GM18507 (cell line): Measurements from ENCODE around the gene RAB8A.

Source experiments
- DNase-seq: peaks from one replicate; pipeline ENCODE4 v3.0.0; 2011; ENCODE audit warnings: low read depth; ENCODE audit not compliant: insufficient read length; ENCODE audit errors: extremely low spot score
- FAIRE-seq: peaks from 2 replicates; lab custom pipeline; 2011; peaks lifted over from hg19 to GRCh38; lab: Jason Lieb, UNC

Gene RAB8A

GRCh38 chr19:16135430-16136127 lies 23.9 kb downstream of the RAB8A start:
- DNase-seq (no peak), FAIRE-seq (no peak)

- FAIRE-seq: no peak
- no peak for DNase-seq
Observed at GRCh38 chr19:16136185-16136999, 24.7 kb downstream of the RAB8A start.

GRCh38 chr19:16139752-16140151 lies 28.1 kb downstream of the RAB8A start:
- FAIRE-seq: peak; percentile 96

GRCh38 chr19:16141043-16141442 lies 29.4 kb downstream of the RAB8A start:
- no peak for DNase-seq
- FAIRE-seq: peak; percentile 92

More at GRCh38 chr19:16139752-16140151, 28.1 kb downstream of the RAB8A start:
- no peak for DNase-seq

- peak; percentile 18 for FAIRE-seq
Observed at GRCh38 chr19:16142032-16142580, 30.4 kb downstream of the RAB8A start.

GRCh38 chr19:16143399-16144215 lies 31.9 kb downstream of the RAB8A start, which contains the start of gene HSH2D:
TSS of gene HSH2D (plus strand) at chr19:16143685. CDS start at chr19:16148751, 5,066 bp downstream.
- FAIRE-seq (peak; percentile 95), DNase-seq (no peak)

More at GRCh38 chr19:16142032-16142580, 30.4 kb downstream of the RAB8A start:
- DNase-seq: no peak

- FAIRE-seq (no peak), DNase-seq (no peak)
Observed at GRCh38 chr19:16144216-16144581, 32.5 kb downstream of the RAB8A start.

GRCh38 chr19:16146112-16146511 lies 34.4 kb downstream of the RAB8A start:
- no peak for FAIRE-seq

GRCh38 chr19:16148443-16149229 lies 36.9 kb downstream of the RAB8A start:
- FAIRE-seq (no peak), DNase-seq (no peak)

More at GRCh38 chr19:16146112-16146511, 34.4 kb downstream of the RAB8A start:
- no peak for DNase-seq

- DNase-seq: no peak
- no peak for FAIRE-seq
Observed at GRCh38 chr19:16153582-16154336, 42.1 kb downstream of the RAB8A start.

- no peak for FAIRE-seq
- no peak for DNase-seq
Observed at GRCh38 chr19:16154557-16154956, 42.9 kb downstream of the RAB8A start.

- DNase-seq (no peak), FAIRE-seq (no peak)
Observed at GRCh38 chr19:16155128-16155527, 43.4 kb downstream of the RAB8A start.

GRCh38 chr19:16156904-16157303 lies 45.2 kb downstream of the RAB8A start:
- no peak for DNase-seq
- no peak for FAIRE-seq

- DNase-seq (no peak), FAIRE-seq (no peak)
Observed at GRCh38 chr19:16157601-16158000, 45.9 kb downstream of the RAB8A start.

GRCh38 chr19:16159655-16160054 lies 48.0 kb downstream of the RAB8A start:
- DNase-seq (no peak), FAIRE-seq (no peak)

- DNase-seq: no peak
- FAIRE-seq: no peak
Observed at GRCh38 chr19:16160445-16160942, 48.8 kb downstream of the RAB8A start.

- DNase-seq (no peak), FAIRE-seq (no peak)
Observed at GRCh38 chr19:16160943-16161560, 49.4 kb downstream of the RAB8A start.

GRCh38 chr19:16161840-16162239 lies 50.2 kb downstream of the RAB8A start:
- DNase-seq (no peak), FAIRE-seq (no peak)
